ENCODE measurements around the gene WNT7B. TPM values are rescaled to one million over a fixed set of nuclear protein-coding genes. Genes with fewer than 3 reads are reported as not detected.

WNT7B gene
- total and polyA plus RNA-seq, 2 experiments from 2014 or later = 0.10 TPM; not detected in 1

DNA sequence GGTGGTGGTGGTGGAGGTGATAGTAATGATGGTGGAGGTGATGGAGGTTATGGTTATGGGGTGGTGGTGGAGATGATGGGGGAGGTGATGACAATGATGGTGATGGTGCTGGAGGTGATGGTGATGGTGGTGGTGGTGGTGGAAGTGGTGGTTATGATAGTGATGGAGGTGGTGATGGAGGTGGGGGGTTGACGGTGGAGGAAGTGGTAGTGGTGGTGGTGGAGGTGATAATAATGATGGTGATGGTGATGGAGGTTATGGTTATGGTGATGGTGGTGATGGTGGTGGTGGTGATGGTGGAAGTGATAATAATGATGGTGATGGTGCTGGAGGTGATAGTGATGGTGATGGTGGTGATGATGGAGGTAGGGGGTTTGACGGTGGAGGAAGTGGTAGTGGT, 16.9 kb upstream of the WNT7B start:
- no peaks in the 10 kb centered on the region for H3K36me3 ChIP-seq (ENCODE audit: insufficient read depth)
- H3K36me3 Mint-ChIP-seq (ENCODE audit: low read depth) = no peaks in the 10 kb centered on the region
- H3K27ac ChIP-seq (ENCODE audit: low read depth) = no peak overlapping the region
- no peak overlapping the region for H3K4me3 ChIP-seq
- no peak overlapping the region for H3K4me3 Mint-ChIP-seq
- no peak overlapping the region for H3K27ac Mint-ChIP-seq
- no peaks in the 10 kb centered on the region for H3K79me2 ChIP-seq (replicated peaks; ENCODE audit: insufficient read depth)
- no peaks in the 10 kb centered on the region for H3K4me1 ChIP-seq (ENCODE audit: insufficient read depth)
- TF ChIP-seq ZNF331 (CRISPR knock-in tag; IDR thresholded peaks at IDR 0.05; ENCODE audit: low read depth) (no peak), ZNF114 (CRISPR knock-in tag; IDR thresholded peaks at IDR 0.05) (no peak), JUNB (IDR thresholded peaks at IDR 0.05; ENCODE audit: unreplicated experiment) (no peak), POLR2AphosphoS5 (IDR thresholded peaks at IDR 0.05; ENCODE audit: low read depth) (no peak), STAT1 (IDR thresholded peaks at IDR 0.05; ENCODE audit: unreplicated experiment) (no peak), EZH2 (IDR thresholded peaks at IDR 0.05; ENCODE audit: low read depth, unreplicated experiment) (no peak), EZH2phosphoT487 (IDR thresholded peaks at IDR 0.05; ENCODE audit: unreplicated experiment) (no peak), CREB1 (CRISPR knock-in tag; IDR thresholded peaks at IDR 0.05; ENCODE audit: low read depth) (no peak), NANOG (IDR thresholded peaks at IDR 0.05; ENCODE audit: borderline replicate concordance) (no peak)
- TF ChIP-seq, protein P1, sequence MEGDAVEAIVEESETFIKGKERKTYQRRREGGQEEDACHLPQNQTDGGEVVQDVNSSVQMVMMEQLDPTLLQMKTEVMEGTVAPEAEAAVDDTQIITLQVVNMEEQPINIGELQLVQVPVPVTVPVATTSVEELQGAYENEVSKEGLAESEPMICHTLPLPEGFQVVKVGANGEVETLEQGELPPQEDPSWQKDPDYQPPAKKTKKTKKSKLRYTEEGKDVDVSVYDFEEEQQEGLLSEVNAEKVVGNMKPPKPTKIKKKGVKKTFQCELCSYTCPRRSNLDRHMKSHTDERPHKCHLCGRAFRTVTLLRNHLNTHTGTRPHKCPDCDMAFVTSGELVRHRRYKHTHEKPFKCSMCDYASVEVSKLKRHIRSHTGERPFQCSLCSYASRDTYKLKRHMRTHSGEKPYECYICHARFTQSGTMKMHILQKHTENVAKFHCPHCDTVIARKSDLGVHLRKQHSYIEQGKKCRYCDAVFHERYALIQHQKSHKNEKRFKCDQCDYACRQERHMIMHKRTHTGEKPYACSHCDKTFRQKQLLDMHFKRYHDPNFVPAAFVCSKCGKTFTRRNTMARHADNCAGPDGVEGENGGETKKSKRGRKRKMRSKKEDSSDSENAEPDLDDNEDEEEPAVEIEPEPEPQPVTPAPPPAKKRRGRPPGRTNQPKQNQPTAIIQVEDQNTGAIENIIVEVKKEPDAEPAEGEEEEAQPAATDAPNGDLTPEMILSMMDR (conservative IDR thresholded peaks at IDR 0.05; ENCODE audit: low read depth in 2 of 2) = no peak
- TF ChIP-seq, protein P2, sequence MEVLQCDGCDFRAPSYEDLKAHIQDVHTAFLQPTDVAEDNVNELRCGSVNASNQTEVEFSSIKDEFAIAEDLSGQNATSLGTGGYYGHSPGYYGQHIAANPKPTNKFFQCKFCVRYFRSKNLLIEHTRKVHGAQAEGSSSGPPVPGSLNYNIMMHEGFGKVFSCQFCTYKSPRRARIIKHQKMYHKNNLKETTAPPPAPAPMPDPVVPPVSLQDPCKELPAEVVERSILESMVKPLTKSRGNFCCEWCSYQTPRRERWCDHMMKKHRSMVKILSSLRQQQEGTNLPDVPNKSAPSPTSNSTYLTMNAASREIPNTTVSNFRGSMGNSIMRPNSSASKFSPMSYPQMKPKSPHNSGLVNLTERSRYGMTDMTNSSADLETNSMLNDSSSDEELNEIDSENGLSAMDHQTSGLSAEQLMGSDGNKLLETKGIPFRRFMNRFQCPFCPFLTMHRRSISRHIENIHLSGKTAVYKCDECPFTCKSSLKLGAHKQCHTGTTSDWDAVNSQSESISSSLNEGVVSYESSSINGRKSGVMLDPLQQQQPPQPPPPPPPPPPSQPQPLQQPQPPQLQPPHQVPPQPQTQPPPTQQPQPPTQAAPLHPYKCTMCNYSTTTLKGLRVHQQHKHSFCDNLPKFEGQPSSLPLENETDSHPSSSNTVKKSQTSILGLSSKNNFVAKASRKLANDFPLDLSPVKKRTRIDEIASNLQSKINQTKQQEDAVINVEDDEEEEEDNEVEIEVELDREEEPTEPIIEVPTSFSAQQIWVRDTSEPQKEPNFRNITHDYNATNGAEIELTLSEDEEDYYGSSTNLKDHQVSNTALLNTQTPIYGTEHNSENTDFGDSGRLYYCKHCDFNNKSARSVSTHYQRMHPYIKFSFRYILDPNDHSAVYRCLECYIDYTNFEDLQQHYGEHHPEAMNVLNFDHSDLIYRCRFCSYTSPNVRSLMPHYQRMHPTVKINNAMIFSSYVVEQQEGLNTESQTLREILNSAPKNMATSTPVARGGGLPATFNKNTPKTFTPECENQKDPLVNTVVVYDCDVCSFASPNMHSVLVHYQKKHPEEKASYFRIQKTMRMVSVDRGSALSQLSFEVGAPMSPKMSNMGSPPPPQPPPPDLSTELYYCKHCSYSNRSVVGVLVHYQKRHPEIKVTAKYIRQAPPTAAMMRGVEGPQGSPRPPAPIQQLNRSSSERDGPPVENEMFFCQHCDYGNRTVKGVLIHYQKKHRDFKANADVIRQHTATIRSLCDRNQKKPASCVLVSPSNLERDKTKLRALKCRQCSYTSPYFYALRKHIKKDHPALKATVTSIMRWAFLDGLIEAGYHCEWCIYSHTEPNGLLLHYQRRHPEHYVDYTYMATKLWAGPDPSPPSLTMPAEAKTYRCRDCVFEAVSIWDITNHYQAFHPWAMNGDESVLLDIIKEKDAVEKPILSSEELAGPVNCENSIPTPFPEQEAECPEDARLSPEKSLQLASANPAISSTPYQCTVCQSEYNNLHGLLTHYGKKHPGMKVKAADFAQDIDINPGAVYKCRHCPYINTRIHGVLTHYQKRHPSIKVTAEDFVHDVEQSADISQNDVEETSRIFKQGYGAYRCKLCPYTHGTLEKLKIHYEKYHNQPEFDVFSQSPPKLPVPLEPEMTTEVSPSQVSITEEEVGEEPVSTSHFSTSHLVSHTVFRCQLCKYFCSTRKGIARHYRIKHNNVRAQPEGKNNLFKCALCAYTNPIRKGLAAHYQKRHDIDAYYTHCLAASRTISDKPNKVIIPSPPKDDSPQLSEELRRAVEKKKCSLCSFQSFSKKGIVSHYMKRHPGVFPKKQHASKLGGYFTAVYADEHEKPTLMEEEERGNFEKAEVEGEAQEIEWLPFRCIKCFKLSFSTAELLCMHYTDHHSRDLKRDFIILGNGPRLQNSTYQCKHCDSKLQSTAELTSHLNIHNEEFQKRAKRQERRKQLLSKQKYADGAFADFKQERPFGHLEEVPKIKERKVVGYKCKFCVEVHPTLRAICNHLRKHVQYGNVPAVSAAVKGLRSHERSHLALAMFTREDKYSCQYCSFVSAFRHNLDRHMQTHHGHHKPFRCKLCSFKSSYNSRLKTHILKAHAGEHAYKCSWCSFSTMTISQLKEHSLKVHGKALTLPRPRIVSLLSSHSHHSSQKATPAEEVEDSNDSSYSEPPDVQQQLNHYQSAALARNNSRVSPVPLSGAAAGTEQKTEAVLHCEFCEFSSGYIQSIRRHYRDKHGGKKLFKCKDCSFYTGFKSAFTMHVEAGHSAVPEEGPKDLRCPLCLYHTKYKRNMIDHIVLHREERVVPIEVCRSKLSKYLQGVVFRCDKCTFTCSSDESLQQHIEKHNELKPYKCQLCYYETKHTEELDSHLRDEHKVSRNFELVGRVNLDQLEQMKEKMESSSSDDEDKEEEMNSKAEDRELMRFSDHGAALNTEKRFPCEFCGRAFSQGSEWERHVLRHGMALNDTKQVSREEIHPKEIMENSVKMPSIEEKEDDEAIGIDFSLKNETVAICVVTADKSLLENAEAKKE (CRISPR knock-in tag; IDR thresholded peaks at IDR 0.05) = no peak
- TF ChIP-seq, protein P3, sequence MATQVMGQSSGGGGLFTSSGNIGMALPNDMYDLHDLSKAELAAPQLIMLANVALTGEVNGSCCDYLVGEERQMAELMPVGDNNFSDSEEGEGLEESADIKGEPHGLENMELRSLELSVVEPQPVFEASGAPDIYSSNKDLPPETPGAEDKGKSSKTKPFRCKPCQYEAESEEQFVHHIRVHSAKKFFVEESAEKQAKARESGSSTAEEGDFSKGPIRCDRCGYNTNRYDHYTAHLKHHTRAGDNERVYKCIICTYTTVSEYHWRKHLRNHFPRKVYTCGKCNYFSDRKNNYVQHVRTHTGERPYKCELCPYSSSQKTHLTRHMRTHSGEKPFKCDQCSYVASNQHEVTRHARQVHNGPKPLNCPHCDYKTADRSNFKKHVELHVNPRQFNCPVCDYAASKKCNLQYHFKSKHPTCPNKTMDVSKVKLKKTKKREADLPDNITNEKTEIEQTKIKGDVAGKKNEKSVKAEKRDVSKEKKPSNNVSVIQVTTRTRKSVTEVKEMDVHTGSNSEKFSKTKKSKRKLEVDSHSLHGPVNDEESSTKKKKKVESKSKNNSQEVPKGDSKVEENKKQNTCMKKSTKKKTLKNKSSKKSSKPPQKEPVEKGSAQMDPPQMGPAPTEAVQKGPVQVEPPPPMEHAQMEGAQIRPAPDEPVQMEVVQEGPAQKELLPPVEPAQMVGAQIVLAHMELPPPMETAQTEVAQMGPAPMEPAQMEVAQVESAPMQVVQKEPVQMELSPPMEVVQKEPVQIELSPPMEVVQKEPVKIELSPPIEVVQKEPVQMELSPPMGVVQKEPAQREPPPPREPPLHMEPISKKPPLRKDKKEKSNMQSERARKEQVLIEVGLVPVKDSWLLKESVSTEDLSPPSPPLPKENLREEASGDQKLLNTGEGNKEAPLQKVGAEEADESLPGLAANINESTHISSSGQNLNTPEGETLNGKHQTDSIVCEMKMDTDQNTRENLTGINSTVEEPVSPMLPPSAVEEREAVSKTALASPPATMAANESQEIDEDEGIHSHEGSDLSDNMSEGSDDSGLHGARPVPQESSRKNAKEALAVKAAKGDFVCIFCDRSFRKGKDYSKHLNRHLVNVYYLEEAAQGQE (IDR thresholded peaks at IDR 0.05; ENCODE audit: unreplicated experiment) = no peak
- TF ChIP-seq, protein P4, sequence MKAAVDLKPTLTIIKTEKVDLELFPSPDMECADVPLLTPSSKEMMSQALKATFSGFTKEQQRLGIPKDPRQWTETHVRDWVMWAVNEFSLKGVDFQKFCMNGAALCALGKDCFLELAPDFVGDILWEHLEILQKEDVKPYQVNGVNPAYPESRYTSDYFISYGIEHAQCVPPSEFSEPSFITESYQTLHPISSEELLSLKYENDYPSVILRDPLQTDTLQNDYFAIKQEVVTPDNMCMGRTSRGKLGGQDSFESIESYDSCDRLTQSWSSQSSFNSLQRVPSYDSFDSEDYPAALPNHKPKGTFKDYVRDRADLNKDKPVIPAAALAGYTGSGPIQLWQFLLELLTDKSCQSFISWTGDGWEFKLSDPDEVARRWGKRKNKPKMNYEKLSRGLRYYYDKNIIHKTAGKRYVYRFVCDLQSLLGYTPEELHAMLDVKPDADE (IDR thresholded peaks at IDR 0.05) = no peak
- peaks cover 14% of the 10 kb centered on the region for H3K27me3 Mint-ChIP-seq (ENCODE audit: insufficient read depth, low read depth, poor library complexity)
- no peaks in the 10 kb centered on the region for H3K27me3 ChIP-seq (ENCODE audit: insufficient read depth)
- H2AFZ ChIP-seq = no peak overlapping the region
- peaks cover 3% of the 10 kb centered on the region; the same call in 2 of the 3 replicates for H3K9me3 Mint-ChIP-seq
- H3K4me1 Mint-ChIP-seq = peaks cover 2% of the 10 kb centered on the region; the same call in 1 of the 3 replicates
- no peak for DNase-seq (ENCODE audit: low spot score)
- no peak for ATAC-seq
- H3K4me2 ChIP-seq = no peak overlapping the region
- H3F3A ChIP-seq (replicated peaks; ENCODE audit: low read depth) = no peaks in the 10 kb centered on the region
- no peaks in the 10 kb centered on the region; the same call in 1 of the 2 replicates for H3K9me2 ChIP-seq (ENCODE audit: insufficient read depth)
- no peaks in the 10 kb centered on the region for H4K20me1 ChIP-seq (replicated peaks; ENCODE audit: insufficient read depth)

All from GM23338 (cell line).